HG03060 (cell line): ENCODE measurements around the gene TMEM208.

Experiments used
- ATAC-seq: cut with Tn5 transposase; IDR thresholded peaks from one replicate; pipeline ENCODE4 v1.9.1; 2021; ENCODE audit warnings: low read depth, moderate number of reproducible peaks; ENCODE audit not compliant: unreplicated experiment

TMEM208 gene

DNA sequence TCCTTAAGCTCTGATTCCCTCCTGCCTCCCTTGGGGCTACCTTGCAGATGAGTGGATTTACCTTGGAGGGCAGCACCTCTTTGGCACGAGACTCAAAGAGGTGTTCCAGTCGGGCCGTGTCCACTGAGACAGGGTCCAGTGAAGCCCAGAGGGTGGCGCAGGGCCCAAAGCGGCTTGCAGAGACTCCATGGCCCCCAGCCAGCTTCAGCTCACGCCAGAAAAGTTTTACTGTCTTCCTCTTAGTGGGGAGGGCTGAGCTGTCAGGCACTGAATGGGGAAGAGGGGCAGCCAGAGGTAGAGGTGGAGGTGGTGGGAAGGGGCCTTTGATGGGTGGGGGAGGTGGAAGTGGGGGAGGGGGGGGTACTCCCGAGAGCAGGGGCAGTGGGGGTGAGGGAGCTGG, 6.7 kb downstream of the TMEM208 start:
- no peak for ATAC-seq

DNA sequence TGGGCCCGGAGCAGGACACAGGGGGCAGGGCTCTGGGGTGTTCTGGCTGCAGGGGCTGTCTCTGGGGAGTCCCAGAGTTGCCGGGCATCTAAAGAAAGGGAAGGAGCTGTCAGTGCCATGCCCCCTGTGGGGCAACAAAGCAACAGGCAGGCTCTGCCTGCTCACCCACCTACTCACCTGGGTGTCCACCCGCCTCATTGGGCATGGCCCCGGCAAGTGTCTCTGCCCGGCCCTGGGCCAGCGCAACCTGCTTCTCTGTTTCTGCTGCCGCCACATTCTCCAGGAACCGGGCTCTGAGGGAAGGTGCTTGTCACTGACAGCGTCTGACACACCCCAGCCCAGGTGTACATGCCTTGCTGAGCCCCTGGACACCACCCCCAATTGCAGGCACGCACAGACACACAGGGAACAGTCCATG, 7.3 kb downstream of the TMEM208 start:
- ATAC-seq = no peak

GRCh38 chr16:67235816-67236562, 9.1 kb downstream of the TMEM208 start:
- no peak for ATAC-seq

- no peak for ATAC-seq
Observed at GRCh38 chr16:67236563-67237395, 9.8 kb downstream of the TMEM208 start.

- ATAC-seq = no peak
Observed at GRCh38 chr16:67237396-67238277, 10.7 kb downstream of the TMEM208 start.

DNA sequence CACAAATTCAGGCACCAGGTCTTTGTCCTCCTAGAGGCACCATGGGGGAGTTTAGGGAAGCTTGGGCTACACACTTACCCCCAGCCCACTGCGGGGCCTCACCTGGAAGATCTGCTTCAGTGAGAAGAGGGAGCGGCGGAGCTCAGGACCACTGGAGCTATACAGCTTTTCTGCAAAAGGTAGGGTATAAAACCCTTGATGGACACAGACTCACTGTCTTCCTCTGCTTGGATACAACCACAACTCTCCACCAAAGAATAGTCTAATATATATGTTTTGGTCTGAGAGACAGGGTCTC, 11.3 kb downstream of the TMEM208 start:
- ATAC-seq = no peak

- no peak for ATAC-seq
Observed at GRCh38 chr16:67238806-67239470, 12.0 kb downstream of the TMEM208 start.

DNA sequence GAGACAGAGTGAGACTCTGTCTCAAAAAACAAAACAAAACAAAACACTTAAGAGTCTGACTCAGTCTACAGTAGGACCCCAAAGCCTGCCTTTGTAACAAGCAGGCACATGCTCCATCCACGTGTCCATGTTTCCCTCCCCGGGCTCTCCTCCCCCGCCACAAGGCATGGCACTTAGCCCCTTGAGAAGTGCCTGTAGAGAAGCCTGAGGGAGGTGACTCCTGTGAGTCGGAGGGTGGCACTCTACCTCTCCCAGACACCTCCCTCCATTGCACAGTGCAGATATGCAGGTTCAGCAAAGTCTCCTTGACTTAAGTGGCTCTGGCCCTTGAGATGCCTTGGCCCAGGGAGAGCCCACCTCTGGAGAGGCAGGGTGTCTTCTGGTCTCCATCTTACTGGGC, 13.6 kb downstream of the TMEM208 start:
- ATAC-seq = no peak

DNA sequence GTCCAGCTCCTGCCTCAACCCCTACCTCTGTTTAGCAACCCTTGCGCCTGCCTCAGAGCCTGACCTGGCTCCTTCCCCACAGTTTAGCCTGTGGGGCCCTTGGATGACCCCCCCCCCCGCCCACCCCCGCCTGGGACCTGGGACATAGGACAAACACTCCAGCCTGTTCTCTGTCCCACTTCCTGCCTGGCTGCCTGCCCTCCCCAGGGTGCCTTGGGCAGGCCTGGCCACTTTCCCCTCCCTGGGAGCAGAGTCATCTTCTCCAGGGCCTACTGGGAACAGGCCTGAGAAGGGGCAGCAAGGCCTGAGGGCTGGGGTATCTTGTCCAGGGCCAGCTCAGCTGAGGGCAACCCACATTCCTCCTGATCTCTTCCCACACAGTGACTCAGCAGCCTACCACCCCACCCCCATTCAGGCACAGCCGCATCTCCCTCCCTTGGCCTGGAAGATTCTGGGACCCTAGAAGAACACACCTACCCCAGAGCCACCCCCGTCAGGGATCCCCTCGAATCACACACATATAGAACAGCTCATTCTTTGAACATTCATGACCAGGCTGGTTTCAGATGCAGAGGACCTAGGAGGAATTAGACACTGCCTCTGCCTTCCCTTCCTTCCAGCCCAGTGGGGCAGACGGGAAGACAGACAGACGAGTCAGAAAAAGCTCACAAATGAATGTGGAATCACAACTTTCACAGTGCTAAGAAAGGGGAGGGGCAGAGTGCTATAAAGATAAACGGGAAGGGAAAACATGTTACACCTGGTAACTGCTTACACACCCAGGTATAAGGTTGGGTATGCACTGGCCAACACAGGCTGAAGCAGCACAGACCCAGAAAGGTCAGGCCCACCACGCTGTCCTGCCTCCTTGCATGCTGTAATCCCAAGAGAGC, 14.3 kb downstream of the TMEM208 start:
- ATAC-seq = no peak

DNA sequence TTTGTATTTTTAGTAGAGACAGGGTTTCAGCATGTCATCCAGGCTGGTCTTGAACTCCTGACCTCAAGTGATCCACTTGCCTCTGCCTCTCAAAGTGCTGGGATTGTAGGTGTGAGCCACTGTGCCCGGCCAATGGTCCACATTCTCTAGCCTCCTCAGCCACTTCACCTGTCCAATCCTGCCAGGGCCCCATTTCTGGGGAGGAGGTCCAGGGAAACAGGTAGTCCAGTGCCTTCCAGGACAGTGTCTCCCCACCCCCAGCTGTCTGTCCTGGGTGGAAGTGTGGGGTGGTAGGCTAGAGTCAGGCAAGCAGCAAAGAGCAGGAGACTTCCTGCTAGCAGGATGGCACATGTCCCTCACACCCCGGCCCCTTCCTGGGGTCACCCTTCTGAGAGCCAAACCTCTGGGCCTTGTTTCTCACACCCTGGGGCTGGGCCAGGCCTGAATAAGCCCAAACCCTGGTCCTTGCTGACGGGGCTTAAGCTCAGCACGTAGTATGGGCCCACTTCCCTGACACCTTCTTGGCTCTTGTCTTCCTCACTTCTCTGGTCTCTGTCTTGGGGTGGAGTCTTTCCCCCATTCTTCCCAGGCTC, 15.3 kb downstream of the TMEM208 start:
- ATAC-seq = no peak

GRCh38 chr16:67243481-67243880, 16.6 kb downstream of the TMEM208 start:
- ATAC-seq = no peak

DNA sequence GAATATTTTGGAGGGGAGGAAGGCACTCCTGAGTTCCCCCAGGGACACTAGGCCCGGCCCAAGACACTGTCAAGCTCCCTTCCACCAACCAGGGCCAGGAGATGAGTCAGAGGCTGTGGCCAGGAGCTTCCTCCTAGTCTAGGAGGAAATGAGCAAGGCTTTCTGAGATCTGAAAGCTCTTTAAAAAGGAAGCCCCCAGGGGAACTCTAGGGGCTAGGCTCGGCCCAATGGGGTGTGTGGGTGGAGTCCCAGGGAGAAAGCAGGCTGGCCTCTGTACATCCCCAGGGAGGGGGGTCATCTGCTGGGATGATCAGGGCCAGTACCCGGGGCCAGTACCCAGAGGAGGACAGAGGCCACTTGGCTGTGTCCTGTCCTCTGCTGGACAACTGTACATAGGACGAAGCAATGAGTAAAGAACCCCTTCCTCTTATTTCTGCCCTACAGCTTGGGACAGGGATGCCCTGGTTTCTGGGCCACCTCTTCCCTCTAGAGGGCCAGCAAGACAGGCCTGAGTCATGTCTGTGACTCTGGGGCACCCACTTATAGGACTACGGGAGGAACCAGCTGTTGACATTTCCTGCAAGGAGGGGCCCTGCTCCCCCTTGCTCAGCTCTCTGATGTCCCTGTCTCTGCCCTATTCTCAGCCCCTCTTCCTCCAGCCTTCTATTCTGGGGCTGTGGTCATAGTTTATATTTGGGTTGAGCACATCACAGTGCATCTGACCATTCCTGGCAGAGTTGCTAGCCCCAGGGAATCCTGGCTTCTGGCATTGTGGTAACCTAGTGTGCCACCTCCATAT, 17.7 kb downstream of the TMEM208 start:
- ATAC-seq = peak; percentile 38

DNA sequence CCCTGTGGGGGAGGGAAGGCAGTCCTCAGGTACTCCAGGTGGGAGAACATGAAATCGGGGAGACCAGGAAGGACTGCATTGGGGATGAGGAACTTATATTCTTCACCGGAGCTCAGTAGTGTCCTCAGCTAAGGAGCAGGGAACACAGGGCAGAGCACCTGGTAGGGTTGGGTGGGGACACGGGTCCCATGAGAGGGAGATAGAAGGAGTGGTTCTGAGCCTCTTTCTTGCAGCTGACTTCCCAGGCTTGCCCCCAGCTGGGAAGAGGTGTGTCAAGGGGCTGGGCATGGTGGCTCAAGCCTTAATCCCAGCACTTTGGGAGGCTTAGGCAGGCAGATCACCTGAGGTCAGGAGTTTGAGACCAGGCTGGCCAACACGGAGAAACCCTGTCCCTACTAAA, 18.3 kb downstream of the TMEM208 start:
- ATAC-seq = no peak

- no peak for ATAC-seq
Observed at GRCh38 chr16:67245674-67246080, 18.7 kb downstream of the TMEM208 start.

GRCh38 chr16:67246081-67246755, 19.3 kb downstream of the TMEM208 start:
- ATAC-seq = no peak

DNA sequence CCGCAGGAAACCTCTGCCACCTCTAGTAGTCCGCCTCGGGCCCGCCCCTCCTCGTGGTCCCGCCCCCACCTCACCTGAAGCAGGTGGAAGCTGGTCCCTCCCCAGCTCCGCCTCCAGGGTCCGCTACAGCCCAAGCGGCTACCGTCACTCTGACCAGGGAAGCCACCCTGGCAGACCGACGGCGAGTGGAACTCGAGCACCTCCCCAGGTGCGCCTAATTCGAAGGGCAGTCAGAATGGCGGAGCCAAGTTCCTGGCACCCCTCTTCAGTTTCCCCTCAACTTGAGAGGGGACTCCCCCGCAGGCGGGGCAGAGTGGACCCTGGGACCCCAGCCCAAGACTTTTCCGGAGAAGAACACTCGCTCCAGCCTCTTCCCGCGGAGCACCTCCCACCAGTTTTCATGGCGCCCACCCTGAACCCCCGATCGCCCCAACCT, 19.8 kb downstream of the TMEM208 start:
- no peak for ATAC-seq

DNA sequence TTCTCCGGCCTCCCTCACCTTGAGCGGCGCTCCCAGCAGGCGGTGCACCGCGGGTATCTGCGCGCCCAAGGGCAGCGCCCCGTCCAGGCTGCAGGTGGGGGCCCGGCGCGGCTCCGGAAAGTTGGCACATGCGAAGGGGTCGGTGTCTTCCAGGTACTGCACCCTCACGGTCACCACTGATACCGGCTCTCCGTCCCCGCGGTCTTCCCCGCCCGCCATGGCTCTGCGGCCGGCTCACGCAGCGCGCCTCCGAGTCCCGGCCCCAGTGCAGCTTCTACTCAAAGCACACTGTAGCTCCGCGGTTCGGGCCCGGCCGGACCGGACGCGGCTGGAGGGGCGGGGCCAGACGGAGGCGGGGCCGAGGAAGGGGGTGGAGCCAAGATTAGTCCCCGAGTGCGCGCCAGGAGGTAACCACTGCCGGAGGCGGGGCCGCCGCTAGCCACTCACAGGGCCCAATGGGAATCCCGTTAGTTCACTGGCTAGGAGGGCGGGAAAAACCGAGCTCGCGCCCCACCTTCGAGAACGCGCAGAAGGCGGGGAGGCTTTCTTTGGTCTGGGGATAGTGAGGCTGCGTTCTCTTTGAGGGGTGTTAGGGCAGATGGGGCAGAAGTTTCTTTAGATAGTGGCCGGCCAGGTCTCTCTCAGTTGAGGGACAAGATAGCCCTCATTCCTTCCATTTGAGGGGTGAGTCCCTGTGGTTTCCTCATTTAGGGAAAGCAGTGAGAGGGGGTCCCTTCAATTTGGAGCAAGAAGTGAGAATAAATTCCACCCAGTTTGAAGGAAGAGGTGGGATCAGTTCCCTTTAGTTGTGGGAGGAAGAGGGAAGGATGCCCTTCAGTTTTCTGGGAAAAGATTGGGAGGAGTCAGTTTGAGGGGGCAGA, 20.5 kb downstream of the TMEM208 start, which contains the start of gene FHOD1:
FHOD1 (minus strand) TSS at position 290 of the 881 bp plus-strand sequence; CDS start at position 219, 71 bp downstream.
- ATAC-seq = peak; percentile 42
